Astrocyte (in vitro differentiated cells and primary cell): ENCODE results near the gene ST6GAL2.

ENCODE experiments used
- CTCF ChIP-seq: IDR thresholded peaks from 2 replicates; pipeline ENCODE4 v1.5.1; 2011; ENCODE audit warnings: low read depth, mild to moderate bottlenecking, inconsistent platforms, low read length, moderate library complexity; ENCODE audit not compliant: insufficient read depth
- EZH2 ChIP-seq: IDR thresholded peaks from 2 replicates; pipeline ENCODE4 v1.6.1; 2012; ENCODE audit warnings: mild to moderate bottlenecking, low read length, inconsistent platforms; ENCODE audit not compliant: insufficient read depth

DNA sequence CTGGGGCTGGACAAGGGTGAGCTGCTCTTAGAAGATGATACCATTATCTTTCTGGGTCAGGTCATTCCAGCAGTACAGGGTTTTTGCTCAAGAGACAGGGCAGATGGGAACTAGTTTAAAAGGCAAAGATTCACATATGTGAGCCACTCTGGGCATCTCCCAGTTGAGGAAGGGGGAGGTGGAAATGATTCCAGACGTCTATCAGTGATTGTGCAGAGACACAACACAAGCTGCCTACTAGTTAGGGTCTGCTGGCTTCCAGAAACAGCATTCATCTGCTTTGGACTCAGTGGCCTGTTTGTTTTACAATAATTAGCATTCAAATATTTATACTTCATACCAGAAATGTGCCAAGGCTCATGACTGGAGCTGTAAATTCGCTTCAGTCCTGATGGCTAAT lies 32.3 kb downstream of the ST6GAL2 start:
- no peak for TF ChIP-seq CTCF
- no peak for TF ChIP-seq EZH2
